Measurements from ENCODE around the gene CMSS1. TPM values are rescaled to one million over a fixed set of nuclear protein-coding genes. Genes with fewer than 3 reads are reported as not detected.

The CMSS1 gene
- total RNA-seq, 4 donors from 2014 or later, result 1.3 to 9.9 (median 2.3) TPM

- no peaks in the 10 kb centered on the region for H3K9me3 ChIP-seq
- TF ChIP-seq POLR2A (IDR thresholded peaks at IDR 0.05) (no peak), CTCF (IDR thresholded peaks at IDR 0.05) (no peak)
- no peaks in the 10 kb centered on the region for H3K36me3 ChIP-seq
- no peaks in the 10 kb centered on the region for H3K4me1 ChIP-seq
- H3K27me3 ChIP-seq, result no peaks in the 10 kb centered on the region
- no peak for DNase-seq
- H3K4me3 ChIP-seq, result no peak overlapping the region
- peak overlapping the region in 2 of 4 donors; percentile 35 to 56 for H3K27ac ChIP-seq
These were observed 149.2 kb downstream of the CMSS1 start for GRCh38 chr3:99966662-99967416.

GRCh38 chr3:99967796-99968195 lies 150.1 kb downstream of the CMSS1 start:
- Histone ChIP-seq H3K36me3 (no peaks in the 10 kb centered on the region), H3K9me3 (no peaks in the 10 kb centered on the region), H3K4me3 (no peak overlapping the region), H3K4me1 (no peaks in the 10 kb centered on the region), H3K27ac (no peak overlapping the region), H3K27me3 (no peaks in the 10 kb centered on the region)
- DNase-seq, result no peak
- no peak for TF ChIP-seq POLR2A (IDR thresholded peaks at IDR 0.05)

- Histone ChIP-seq H3K27ac (no peak overlapping the region), H3K9me3 (no peaks in the 10 kb centered on the region), H3K4me1 (no peaks in the 10 kb centered on the region), H3K36me3 (no peaks in the 10 kb centered on the region), H3K27me3 (no peaks in the 10 kb centered on the region), H3K4me3 (no peak overlapping the region)
- DNase-seq, result no peak
- no peak for TF ChIP-seq POLR2A (IDR thresholded peaks at IDR 0.05)
- no peak for TF ChIP-seq CTCF (IDR thresholded peaks at IDR 0.05)
These were observed 151.5 kb downstream of the CMSS1 start for GRCh38 chr3:99969136-99969535.

- no peaks in the 10 kb centered on the region for H3K4me1 ChIP-seq
- H3K36me3 ChIP-seq, result no peaks in the 10 kb centered on the region
- no peaks in the 10 kb centered on the region for H3K9me3 ChIP-seq
- no peak overlapping the region for H3K27ac ChIP-seq
- no peak overlapping the region for H3K4me3 ChIP-seq
- TF ChIP-seq CTCF (IDR thresholded peaks at IDR 0.05) (no peak), POLR2A (IDR thresholded peaks at IDR 0.05) (no peak)
- DNase-seq, result no peak
- H3K27me3 ChIP-seq, result no peaks in the 10 kb centered on the region
These were observed 152.5 kb downstream of the CMSS1 start for GRCh38 chr3:99970198-99970597.

- TF ChIP-seq POLR2A (IDR thresholded peaks at IDR 0.05) (no peak), CTCF (IDR thresholded peaks at IDR 0.05) (no peak)
- Histone ChIP-seq H3K4me3 (no peak overlapping the region), H3K27ac (no peak overlapping the region), H3K9me3 (no peaks in the 10 kb centered on the region), H3K36me3 (no peaks in the 10 kb centered on the region), H3K27me3 (no peaks in the 10 kb centered on the region), H3K4me1 (no peaks in the 10 kb centered on the region)
- no peak for DNase-seq
These were observed 154.1 kb downstream of the CMSS1 start for GRCh38 chr3:99971761-99972160.

- no peak for DNase-seq
- Histone ChIP-seq H3K9me3 (no peaks in the 10 kb centered on the region), H3K4me3 (no peak overlapping the region), H3K36me3 (no peaks in the 10 kb centered on the region), H3K27ac (no peak overlapping the region), H3K27me3 (no peaks in the 10 kb centered on the region), H3K4me1 (no peaks in the 10 kb centered on the region)
- TF ChIP-seq POLR2A (IDR thresholded peaks at IDR 0.05) (no peak), CTCF (IDR thresholded peaks at IDR 0.05) (no peak)
These were observed 154.9 kb downstream of the CMSS1 start for GRCh38 chr3:99972380-99973104.

Measured in Peyer's patch (tissue), 4 donors.